ENCODE measurements around the gene NMRK1. TPM values are rescaled to one million over a fixed set of nuclear protein-coding genes. Genes with fewer than 3 reads are reported as not detected.
A peak's percentile ranks its signal among the peaks of the same experiment; 100 is the strongest.

NMRK1 gene
- total and polyA plus RNA-seq, 2 of the 13 experiments (the other 11 are each of a cell fraction or from before 2014, with no cell fraction given) = 9.1 to 12.9 TPM

GRCh38 chr9:75027187-75028107 is 60.5 kb downstream of the NMRK1 start (continued):
- TF ChIP-seq ZNF333 (CRISPR knock-in tag; IDR thresholded peaks at IDR 0.05; ENCODE audit: borderline replicate concordance) (no peak), KMT2A (CRISPR knock-in tag; IDR thresholded peaks at IDR 0.05) (peak; percentile 72; the same call in 1 of the 2 replicates), ZNF383 (CRISPR knock-in tag; IDR thresholded peaks at IDR 0.05; ENCODE audit: borderline replicate concordance) (no peak), EEA1 (CRISPR knock-in tag; IDR thresholded peaks at IDR 0.05; ENCODE audit: borderline replicate concordance) (no peak), NFE2L2 (IDR thresholded peaks at IDR 0.05; ENCODE audit: low read length) (no peak), MXD1 (CRISPR knock-in tag; IDR thresholded peaks at IDR 0.05) (peak; percentile 9; the same call in 1 of the 2 replicates), ZNF672 (CRISPR knock-in tag; IDR thresholded peaks at IDR 0.05) (0 out of 2 replicates have a peak, but pooled peaks have one; percentile 71), ZNF20 (CRISPR knock-in tag; IDR thresholded peaks at IDR 0.05) (no peak)
- TF ChIP-seq, protein P1, sequence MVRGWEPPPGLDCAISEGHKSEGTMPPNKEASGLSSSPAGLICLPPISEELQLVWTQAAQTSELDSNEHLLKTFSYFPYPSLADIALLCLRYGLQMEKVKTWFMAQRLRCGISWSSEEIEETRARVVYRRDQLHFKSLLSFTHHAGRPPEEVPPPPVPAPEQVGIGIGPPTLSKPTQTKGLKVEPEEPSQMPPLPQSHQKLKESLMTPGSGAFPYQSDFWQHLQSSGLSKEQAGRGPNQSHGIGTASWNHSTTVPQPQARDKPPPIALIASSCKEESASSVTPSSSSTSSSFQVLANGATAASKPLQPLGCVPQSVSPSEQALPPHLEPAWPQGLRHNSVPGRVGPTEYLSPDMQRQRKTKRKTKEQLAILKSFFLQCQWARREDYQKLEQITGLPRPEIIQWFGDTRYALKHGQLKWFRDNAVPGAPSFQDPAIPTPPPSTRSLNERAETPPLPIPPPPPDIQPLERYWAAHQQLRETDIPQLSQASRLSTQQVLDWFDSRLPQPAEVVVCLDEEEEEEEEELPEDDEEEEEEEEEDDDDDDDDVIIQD (CRISPR knock-in tag; IDR thresholded peaks at IDR 0.05; ENCODE audit: low read depth) = no peak
- TF ChIP-seq, protein P2, sequence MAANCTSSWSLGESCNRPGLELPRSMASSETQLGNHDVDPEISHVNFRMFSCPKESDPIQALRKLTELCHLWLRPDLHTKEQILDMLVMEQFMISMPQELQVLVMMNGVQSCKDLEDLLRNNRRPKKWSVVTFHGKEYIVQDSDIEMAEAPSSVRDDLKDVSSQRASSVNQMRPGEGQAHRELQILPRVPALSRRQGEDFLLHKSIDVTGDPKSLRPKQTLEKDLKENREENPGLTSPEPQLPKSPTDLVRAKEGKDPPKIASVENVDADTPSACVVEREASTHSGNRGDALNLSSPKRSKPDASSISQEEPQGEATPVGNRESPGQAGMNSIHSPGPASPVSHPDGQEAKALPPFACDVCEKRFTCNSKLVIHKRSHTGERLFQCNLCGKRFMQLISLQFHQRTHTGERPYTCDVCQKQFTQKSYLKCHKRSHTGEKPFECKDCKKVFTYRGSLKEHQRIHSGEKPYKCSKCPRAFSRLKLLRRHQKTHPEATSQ (CRISPR knock-in tag; IDR thresholded peaks at IDR 0.05; ENCODE audit: borderline replicate concordance) = 0 out of 2 replicates have a peak, but pooled peaks have one; percentile 15
- TF ChIP-seq, protein P3, sequence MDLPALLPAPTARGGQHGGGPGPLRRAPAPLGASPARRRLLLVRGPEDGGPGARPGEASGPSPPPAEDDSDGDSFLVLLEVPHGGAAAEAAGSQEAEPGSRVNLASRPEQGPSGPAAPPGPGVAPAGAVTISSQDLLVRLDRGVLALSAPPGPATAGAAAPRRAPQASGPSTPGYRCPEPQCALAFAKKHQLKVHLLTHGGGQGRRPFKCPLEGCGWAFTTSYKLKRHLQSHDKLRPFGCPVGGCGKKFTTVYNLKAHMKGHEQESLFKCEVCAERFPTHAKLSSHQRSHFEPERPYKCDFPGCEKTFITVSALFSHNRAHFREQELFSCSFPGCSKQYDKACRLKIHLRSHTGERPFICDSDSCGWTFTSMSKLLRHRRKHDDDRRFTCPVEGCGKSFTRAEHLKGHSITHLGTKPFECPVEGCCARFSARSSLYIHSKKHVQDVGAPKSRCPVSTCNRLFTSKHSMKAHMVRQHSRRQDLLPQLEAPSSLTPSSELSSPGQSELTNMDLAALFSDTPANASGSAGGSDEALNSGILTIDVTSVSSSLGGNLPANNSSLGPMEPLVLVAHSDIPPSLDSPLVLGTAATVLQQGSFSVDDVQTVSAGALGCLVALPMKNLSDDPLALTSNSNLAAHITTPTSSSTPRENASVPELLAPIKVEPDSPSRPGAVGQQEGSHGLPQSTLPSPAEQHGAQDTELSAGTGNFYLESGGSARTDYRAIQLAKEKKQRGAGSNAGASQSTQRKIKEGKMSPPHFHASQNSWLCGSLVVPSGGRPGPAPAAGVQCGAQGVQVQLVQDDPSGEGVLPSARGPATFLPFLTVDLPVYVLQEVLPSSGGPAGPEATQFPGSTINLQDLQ (CRISPR knock-in tag; IDR thresholded peaks at IDR 0.05) = peak; percentile 46; the same call in 1 of the 2 replicates
- TF ChIP-seq, protein P4, sequence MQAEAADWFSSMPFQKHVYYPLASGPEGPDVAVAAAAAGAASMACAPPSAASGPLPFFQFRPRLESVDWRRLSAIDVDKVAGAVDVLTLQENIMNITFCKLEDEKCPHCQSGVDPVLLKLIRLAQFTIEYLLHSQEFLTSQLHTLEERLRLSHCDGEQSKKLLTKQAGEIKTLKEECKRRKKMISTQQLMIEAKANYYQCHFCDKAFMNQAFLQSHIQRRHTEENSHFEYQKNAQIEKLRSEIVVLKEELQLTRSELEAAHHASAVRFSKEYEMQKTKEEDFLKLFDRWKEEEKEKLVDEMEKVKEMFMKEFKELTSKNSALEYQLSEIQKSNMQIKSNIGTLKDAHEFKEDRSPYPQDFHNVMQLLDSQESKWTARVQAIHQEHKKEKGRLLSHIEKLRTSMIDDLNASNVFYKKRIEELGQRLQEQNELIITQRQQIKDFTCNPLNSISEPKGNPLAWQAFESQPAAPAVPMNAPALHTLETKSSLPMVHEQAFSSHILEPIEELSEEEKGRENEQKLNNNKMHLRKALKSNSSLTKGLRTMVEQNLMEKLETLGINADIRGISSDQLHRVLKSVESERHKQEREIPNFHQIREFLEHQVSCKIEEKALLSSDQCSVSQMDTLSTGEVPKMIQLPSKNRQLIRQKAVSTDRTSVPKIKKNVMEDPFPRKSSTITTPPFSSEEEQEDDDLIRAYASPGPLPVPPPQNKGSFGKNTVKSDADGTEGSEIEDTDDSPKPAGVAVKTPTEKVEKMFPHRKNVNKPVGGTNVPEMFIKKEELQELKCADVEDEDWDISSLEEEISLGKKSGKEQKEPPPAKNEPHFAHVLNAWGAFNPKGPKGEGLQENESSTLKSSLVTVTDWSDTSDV (CRISPR knock-in tag; IDR thresholded peaks at IDR 0.05) = no peak; the same call in 1 of the 2 replicates
- TF ChIP-seq, protein P5, sequence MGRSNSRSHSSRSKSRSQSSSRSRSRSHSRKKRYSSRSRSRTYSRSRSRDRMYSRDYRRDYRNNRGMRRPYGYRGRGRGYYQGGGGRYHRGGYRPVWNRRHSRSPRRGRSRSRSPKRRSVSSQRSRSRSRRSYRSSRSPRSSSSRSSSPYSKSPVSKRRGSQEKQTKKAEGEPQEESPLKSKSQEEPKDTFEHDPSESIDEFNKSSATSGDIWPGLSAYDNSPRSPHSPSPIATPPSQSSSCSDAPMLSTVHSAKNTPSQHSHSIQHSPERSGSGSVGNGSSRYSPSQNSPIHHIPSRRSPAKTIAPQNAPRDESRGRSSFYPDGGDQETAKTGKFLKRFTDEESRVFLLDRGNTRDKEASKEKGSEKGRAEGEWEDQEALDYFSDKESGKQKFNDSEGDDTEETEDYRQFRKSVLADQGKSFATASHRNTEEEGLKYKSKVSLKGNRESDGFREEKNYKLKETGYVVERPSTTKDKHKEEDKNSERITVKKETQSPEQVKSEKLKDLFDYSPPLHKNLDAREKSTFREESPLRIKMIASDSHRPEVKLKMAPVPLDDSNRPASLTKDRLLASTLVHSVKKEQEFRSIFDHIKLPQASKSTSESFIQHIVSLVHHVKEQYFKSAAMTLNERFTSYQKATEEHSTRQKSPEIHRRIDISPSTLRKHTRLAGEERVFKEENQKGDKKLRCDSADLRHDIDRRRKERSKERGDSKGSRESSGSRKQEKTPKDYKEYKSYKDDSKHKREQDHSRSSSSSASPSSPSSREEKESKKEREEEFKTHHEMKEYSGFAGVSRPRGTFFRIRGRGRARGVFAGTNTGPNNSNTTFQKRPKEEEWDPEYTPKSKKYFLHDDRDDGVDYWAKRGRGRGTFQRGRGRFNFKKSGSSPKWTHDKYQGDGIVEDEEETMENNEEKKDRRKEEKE (IDR thresholded peaks at IDR 0.05) = no peak

Measured in HepG2 (cell line).